GM18951 (cell line): ENCODE data around the gene MSANTD1.

ENCODE experiments used
- POLR2A ChIP-seq: IDR thresholded peaks from 4 replicates; pipeline ENCODE4 v1.6.1; 2011; ENCODE audit warnings: mild to moderate bottlenecking; ENCODE audit not compliant: insufficient read length, insufficient read depth; ENCODE audit errors: extremely low read depth
- in situ Hi-C: fragments of 300-500 bp; cut with MboI; formaldehyde crosslinking; loops from one replicate; pipeline ENCODE4 v1.12.0; 2022; ENCODE audit warnings: low sequenced_read_pairs, mixed read lengths, inconsistent platforms; ENCODE audit not compliant: unreplicated experiment

Gene MSANTD1

GRCh38 chr4:3209551-3210325 is 39.2 kb upstream of the MSANTD1 start:
- no peak for TF ChIP-seq POLR2A
- in situ Hi-C loops: no loop called here

- in situ Hi-C loops: no loop called here
- TF ChIP-seq POLR2A: no peak
These were observed 38.5 kb upstream of the MSANTD1 start for GRCh38 chr4:3210467-3210866.

- no peak for TF ChIP-seq POLR2A
- in situ Hi-C loops: no loop called here
These were observed 37.1 kb upstream of the MSANTD1 start for GRCh38 chr4:3211866-3212265.

DNA sequence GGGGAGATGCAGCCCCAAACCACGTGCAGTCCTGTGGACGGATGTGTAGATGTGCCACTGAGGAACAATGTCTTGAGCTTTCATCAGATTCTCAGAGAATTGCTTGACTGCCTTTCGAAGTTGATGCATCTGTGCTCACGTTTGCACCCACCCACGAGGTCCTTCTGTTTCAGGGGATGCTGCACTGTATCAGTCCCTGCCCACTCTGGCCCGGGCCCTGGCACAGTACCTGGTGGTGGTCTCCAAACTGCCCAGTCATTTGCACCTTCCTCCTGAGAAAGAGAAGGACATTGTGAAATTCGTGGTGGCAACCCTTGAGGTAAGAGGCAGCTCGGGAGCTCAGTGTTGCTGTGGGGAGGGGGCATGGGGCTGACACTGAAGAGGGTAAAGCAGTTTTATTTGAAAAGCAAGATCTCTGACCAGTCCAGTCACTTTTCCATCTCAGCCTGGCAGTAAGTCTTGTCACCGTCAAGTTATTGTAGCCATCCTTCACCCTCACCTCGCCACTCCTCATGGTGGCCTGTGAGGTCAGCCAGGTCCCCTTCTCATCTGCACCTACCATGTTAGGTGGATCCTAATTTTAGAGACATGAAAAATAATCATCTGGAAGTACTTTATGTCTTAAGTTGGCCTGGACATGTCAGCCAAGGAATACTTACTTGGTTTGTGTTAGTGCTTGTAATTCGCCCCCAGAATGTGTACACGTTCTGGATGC is 36.4 kb upstream of the MSANTD1 start:
- in situ Hi-C loops: no loop called here
- no peak for TF ChIP-seq POLR2A

- in situ Hi-C loops: no loop called here
- TF ChIP-seq POLR2A: no peak
These were observed 35.9 kb upstream of the MSANTD1 start for GRCh38 chr4:3213106-3213425.

DNA sequence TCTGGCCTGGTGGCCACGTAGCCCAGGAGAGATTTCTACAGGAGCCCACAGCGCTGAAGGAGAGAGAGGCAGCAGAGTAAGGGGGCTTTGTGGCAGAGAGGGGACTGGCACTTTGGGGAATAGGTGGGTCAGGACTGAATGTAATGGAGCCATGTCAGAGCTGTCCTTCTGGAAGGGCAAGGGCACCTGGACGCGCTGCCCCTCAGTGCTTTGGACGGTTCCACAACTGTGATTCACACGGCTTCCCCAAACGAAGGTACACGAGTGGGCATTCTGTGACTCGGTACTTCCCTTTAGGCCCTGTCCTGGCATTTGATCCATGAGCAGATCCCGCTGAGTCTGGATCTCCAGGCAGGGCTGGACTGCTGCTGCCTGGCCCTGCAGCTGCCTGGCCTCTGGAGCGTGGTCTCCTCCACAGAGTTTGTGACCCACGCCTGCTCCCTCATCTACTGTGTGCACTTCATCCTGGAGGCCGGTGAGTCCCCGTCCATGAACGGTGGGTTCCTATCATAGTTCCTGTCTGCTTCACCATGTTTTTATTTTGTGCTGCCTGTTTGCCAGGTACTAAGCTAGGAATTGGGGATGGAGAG is 35.2 kb upstream of the MSANTD1 start:
- TF ChIP-seq POLR2A: no peak
- in situ Hi-C loops: no loop called here

GRCh38 chr4:3215256-3215655 is 33.7 kb upstream of the MSANTD1 start:
- TF ChIP-seq POLR2A: no peak
- in situ Hi-C loops: no loop called here

- in situ Hi-C loops: no loop called here
- TF ChIP-seq POLR2A: no peak
These were observed 33.2 kb upstream of the MSANTD1 start for GRCh38 chr4:3215733-3216132.

GRCh38 chr4:3217266-3217665 is 31.7 kb upstream of the MSANTD1 start:
- in situ Hi-C loops: no loop called here
- no peak for TF ChIP-seq POLR2A

DNA sequence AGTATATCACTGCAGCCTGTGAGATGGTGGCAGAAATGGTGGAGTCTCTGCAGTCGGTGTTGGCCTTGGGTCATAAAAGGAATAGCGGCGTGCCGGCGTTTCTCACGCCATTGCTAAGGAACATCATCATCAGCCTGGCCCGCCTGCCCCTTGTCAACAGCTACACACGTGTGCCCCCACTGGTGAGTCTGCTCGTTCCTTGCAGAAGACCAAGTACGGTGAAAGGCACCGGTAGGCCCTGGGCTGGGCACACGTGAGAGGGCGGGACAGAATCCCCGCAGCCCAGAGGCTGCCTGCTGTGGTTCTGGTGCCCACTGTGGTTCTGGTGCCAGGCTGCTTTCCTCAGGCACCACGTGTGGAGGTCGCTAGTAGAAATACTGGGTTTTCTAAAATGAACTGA is 31.2 kb upstream of the MSANTD1 start:
- in situ Hi-C loops: no loop called here
- no peak for TF ChIP-seq POLR2A

DNA sequence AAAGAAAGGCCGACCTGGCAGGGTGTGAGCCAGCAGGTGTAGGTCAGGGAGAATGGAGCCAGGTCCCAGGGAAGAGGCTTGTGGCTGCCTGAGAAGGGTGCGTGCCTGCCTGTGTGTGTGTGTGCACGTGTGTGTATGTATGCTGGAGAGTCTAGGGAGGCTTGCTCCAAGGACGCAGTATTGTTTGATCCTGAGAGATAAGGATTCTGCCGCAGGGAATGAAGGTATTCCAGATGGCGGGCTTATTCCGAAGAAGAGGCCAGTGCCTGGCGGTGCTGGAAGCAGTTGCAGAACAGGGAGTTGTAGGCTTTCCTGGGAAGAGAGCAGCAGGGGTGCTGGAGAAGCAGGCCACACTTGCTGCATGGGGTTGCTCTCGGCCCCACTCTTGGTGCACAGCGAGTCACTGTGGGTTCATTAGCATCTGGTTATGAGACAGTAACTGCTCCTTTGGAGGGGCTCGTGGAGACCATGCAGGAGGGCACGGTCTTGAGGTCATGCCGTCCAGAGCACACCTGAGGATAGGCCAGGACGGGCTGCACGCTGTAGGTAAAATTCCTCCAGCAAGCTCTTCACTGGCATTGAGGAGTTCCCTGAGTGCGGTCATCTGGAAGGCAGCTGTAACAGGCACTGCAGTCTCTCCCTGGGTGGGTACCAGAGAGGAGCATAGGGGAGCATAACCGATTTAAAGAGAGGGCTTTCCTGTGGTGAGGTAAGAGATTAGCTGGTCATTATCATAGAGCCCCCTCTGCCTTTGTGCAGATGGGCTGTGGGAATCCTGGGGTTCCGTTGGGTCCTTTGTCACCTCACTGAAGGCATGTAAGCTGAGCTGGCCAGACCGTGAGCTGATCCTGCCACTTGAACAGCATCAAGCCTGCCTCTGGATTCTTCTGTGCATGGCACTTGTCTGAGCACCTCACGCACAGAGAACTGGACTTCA is 29.9 kb upstream of the MSANTD1 start:
- in situ Hi-C loops: no loop called here
- no peak for TF ChIP-seq POLR2A

GRCh38 chr4:3219761-3220475 is 29.0 kb upstream of the MSANTD1 start:
- in situ Hi-C loops: no loop called here
- TF ChIP-seq POLR2A: no peak

DNA sequence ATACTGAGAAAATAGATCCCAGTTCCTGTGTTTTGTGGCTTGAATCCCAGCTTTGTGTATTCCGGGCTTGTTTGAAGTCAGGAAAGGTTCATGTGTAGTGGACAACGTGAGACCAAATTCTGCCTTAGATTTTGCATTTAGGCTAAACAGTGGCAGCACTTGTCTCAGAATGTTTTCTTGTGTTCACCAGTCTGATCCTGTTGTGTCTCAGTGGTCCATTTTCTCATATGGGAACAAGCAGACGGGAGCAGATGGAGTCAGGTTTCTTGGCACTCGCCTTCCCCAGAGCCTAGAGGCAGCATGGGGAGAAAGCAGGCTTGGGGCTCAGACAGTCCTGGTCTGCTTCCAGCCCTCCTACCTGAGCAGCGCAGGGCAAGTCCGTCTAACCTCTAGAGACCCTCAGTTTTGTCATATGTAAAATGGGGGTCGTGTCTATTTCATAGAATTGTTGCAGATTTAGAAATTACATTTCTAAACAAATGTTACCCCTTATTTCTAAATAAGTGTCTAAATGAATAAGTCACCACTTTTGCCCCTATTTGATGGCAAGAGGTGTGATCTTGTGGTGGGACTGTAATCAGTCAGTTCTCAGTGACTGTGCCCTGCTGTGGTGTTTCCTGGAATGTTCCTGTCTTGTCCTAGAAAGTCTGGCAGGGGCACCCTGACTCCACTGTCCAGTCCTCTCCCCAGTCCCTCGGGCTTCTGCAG is 28.3 kb upstream of the MSANTD1 start:
- no peak for TF ChIP-seq POLR2A
- in situ Hi-C loops: no loop called here
